Measurements from ENCODE around the gene RAB40C.
A peak's percentile ranks its signal among the peaks of the same experiment; 100 is the strongest.

The RAB40C gene

GRCh38 chr16:644556-644955 lies 54.7 kb downstream of the RAB40C start:
- no peak for DNase-seq (ENCODE audit: extremely low read depth in 1 of 2, low read depth in 1 of 2)

- no peak for DNase-seq (ENCODE audit: extremely low read depth in 1 of 2, low read depth in 1 of 2)
Measured at GRCh38 chr16:645852-646678, 56.2 kb downstream of the RAB40C start.

- no peak for DNase-seq (ENCODE audit: extremely low read depth in 1 of 2, low read depth in 1 of 2)
Measured at GRCh38 chr16:646679-647172, 56.9 kb downstream of the RAB40C start.

DNA sequence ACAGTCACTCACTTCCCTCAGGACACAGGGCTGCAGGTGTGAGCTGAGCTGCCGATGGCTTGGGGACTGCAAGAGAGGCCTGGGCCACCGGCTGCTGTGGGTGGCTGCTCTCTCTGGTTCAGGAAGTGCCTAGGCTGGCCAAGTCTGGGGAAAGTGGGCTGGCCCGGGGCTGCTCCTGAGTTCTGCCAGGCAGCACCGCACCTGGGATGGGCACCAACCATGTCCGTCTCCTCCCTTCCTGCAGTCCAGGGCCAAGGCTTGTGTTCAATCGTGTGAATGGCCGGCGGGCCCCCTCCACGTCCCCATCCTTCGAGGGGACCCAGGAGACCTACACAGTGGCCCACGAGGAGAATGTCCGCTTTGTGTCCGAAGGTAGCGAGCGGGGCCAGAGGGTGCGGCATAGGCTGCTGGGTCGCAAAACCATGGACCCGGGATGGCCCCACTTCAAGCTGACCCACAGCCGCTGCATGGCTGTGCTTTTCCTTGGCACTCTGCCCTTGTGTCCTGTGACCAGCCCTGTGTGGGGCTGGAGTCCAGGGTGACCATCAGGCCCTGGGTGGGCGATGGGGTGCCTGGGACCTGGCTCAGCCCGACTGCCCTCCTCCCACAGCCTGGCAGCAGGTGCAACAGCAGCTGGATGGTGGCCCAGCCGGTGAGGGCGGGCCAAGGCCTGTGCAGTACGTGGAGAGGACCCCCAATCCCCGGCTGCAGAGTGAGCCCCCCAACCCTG lies 57.5 kb downstream of the RAB40C start:
- no peak for DNase-seq (ENCODE audit: extremely low read depth in 1 of 2, low read depth in 1 of 2)

GRCh38 chr16:648071-648780 lies 58.4 kb downstream of the RAB40C start:
- no peak for DNase-seq (ENCODE audit: extremely low read depth in 1 of 2, low read depth in 1 of 2)

DNA sequence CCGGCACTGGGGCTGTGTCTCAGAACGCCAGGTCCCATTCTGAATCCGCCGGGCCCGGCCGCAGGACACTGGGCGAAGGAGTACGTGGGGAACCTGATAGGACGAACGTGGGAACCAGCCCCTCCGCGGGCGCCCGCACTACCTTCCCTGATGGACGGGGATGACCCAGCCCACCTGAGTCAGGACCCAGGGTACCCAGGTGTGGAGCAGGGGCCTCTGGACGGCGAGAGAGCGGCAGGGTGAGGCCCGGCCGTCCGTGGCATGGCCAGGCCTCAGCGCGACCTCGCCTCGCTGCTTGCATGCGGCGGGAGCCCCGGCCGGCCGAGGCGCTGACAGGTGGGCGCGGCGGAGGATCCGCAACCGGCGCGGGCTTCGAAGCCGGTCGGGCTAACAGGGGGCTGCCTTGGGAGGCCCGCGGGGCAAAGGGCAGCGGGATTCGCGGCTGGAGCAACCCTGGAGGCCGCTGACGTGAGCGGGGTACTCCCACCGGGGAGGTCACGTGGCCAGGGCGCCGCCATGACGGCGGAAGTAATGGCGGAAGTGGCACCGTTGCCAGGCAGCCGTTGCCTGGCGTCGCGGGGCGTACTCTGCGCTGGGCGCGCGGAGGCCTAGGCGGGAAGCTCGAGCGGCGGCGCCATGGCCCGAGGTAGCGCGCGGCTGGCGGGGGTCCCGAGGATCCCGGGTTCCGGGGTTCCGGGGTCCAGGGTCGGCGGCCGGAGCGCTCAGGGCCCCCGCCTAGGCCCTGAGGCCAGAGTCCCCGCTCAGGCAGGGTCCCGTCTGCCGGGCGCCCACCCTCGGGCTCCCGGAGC lies 59.1 kb downstream of the RAB40C start, which contains the start of gene WDR90:
Gene WDR90, plus strand, starts transcription at position 585 of the 809 bp plus-strand sequence. Its CDS starts 52 bp downstream, at position 637.
- DNase-seq (ENCODE audit: extremely low read depth in 1 of 2, low read depth in 1 of 2): peak; percentile 69 to 88

GRCh38 chr16:649631-650030 lies 59.8 kb downstream of the RAB40C start:
- DNase-seq (ENCODE audit: extremely low read depth in 1 of 2, low read depth in 1 of 2): no peak

GRCh38 chr16:651844-652243 lies 62.0 kb downstream of the RAB40C start:
- no peak for DNase-seq (ENCODE audit: extremely low read depth in 1 of 2, low read depth in 1 of 2)

- DNase-seq (ENCODE audit: extremely low read depth in 1 of 2, low read depth in 1 of 2): no peak
Measured at GRCh38 chr16:652454-653305, 62.8 kb downstream of the RAB40C start.

DNA sequence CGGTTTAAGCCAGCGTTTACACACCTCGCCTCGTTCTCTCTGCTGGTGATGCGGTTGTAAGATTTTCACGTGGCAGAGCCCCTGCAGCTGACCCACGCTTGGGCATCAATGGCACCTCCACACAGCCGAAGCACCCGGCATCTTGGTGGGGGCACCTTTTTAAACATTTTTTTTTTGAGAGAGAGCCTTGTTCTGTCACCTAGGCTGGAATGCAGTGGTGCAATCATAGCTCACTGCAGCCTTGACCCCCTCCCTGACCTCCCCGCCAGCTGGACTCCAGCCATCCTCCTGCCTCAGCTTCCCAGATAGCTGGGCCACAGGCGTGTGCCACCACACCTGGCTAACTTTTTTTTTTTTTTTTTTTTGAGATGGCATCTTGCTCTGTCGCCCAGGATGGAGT lies 64.2 kb downstream of the RAB40C start:
- DNase-seq (ENCODE audit: extremely low read depth in 1 of 2, low read depth in 1 of 2): no peak

- DNase-seq (ENCODE audit: extremely low read depth in 1 of 2, low read depth in 1 of 2): no peak
Measured at GRCh38 chr16:657487-657886, 67.6 kb downstream of the RAB40C start.

GRCh38 chr16:658679-659571 lies 69.1 kb downstream of the RAB40C start:
- no peak for DNase-seq (ENCODE audit: extremely low read depth in 1 of 2, low read depth in 1 of 2)

DNA sequence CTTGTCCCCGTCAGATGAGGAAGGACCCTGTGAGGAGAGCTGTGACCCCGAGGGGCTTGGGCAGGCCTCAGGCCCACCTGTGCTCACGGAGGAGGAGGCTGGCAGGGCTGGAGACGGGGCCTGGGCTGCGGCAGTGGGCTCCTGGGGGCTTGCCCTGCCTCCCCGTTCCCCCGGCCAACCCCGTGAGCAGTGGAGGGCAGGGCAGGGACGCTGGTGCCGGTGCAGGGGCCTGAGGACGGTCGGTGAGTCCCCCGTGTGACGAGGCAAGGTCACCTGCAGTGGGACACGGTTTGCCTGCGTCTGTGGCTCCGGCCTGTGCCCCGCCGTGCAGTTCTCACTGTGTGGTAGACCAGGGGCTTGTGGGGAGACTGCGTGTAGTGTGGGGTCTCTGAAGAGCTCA lies 69.8 kb downstream of the RAB40C start:
- no peak for DNase-seq (ENCODE audit: extremely low read depth in 1 of 2, low read depth in 1 of 2)

DNA sequence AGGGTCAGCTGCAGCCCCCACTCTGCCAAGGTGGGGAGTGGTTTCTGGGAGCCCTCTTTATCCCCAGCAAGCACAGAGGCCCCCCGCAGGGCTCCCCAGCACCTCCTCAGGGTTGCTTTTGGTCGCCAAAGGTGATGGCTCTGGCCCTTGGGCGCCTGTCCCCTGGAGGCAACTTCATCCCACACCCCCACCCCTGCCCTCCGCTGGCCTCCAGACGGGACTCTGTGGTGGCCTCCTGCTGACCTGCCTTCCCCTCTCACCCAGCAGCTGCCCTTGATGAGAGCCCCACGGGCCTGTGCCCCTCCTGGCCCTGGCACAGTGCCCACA lies 70.2 kb downstream of the RAB40C start:
- no peak for DNase-seq (ENCODE audit: extremely low read depth in 1 of 2, low read depth in 1 of 2)

DNA sequence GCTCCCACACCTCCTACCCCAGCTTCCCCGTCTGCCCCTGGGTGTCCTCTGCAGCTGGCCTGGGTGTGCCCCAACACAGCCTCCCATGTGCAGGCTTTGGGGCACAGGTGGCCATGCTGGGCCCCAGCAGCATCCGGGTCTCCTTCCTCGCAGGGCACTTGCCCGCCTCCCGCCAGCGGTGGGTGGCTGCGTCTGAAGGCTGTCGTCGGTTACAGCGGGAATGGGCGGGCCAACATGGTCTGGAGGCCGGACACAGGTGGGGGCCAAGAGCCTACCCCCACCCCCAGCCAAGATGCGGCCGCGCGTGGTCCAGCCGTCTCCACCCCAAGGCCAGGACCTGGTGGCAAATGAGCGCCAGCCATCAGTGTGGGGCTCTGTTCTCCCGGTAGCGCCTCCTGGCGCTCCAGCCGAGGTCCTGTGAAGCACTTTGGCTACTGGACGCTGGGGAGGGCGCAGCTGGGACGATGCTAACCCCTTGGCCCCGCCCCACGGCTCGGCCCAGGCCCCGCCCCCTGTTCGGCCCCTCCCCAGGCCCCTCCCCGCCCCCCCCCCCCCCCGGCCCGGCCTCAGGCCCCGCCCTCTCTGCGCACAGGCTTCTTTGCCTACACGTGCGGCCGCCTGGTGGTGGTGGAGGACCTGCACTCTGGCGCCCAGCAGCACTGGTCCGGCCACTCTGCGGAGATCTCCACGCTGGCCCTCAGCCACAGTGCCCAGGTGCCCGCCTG lies 70.8 kb downstream of the RAB40C start:
- DNase-seq (ENCODE audit: extremely low read depth in 1 of 2, low read depth in 1 of 2): peak; percentile 34 to 40

DNA sequence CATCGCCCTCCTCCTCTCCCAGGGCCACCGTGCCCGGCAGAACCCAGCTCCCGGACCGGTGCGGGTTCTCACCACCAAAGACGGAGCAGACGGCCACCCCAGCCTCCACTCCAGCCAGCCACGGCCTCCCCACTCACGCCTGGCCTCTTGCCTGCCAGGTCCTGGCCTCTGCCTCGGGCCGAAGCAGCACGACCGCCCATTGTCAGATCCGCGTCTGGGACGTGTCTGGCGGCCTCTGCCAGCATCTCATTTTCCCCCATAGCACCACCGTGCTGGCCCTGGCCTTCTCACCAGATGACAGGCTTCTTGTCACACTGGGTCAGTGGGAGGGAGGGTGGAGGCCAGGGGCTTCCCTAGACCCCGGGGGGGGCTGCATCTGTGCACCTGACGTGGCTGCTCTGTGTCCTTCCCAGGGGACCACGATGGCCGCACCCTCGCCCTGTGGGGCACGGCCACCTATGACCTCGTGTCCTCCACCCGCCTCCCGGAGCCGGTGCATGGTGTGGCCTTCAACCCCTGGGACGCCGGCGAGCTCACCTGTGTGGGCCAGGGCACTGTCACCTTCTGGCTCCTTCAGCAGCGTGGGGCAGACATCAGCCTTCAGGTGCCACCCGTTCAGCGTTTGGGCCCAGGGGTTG lies 71.4 kb downstream of the RAB40C start:
- no peak for DNase-seq (ENCODE audit: extremely low read depth in 1 of 2, low read depth in 1 of 2)

GRCh38 chr16:662095-662494 lies 72.2 kb downstream of the RAB40C start:
- DNase-seq (ENCODE audit: extremely low read depth in 1 of 2, low read depth in 1 of 2): no peak

GRCh38 chr16:662597-662996 lies 72.7 kb downstream of the RAB40C start:
- DNase-seq (ENCODE audit: extremely low read depth in 1 of 2, low read depth in 1 of 2): no peak
